ENCODE results near the gene DCUN1D1.

Gene DCUN1D1

GRCh38 chr3:182889948-182890629, 90.2 kb downstream of the DCUN1D1 start:
- FAIRE-seq: no peak
